Activated CD4-positive, alpha-beta T cell treated with anti-CD3 and anti-CD28 coated beads for 1 hour (primary cell): ENCODE measurements around the gene ELMO3.

ENCODE experiments used
- DNase-seq: peaks from one replicate; pipeline ENCODE4 v3.0.0-alpha.2; 2020

The ELMO3 gene

DNA sequence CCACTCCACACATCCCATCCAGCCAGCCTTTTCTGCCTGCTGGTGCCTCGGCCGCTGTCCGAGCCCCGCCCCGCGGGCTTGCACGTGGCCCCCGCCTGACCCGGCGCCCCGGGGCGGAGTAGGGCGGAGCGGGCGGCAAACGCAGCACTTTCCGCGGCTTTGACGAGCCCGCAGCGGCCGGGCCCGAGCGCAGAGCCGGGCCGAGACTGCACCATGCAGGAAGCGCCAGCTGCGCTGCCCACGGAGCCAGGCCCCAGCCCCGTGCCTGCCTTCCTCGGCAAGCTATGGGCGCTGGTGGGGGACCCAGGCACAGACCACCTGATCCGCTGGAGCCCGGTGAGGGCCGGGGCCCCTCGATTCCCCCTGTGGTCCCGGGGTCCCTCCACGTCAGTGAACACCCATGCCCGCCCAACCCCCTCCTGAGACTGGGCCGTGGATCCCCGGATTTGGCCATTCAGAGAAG lies 34.3 kb upstream of the ELMO3 start, which contains the start of gene HSF4:
Gene HSF4, plus strand, starts transcription at position 147 of the 463 bp plus-strand sequence. Its CDS starts 67 bp downstream, at position 214.
- no peak for DNase-seq

DNA sequence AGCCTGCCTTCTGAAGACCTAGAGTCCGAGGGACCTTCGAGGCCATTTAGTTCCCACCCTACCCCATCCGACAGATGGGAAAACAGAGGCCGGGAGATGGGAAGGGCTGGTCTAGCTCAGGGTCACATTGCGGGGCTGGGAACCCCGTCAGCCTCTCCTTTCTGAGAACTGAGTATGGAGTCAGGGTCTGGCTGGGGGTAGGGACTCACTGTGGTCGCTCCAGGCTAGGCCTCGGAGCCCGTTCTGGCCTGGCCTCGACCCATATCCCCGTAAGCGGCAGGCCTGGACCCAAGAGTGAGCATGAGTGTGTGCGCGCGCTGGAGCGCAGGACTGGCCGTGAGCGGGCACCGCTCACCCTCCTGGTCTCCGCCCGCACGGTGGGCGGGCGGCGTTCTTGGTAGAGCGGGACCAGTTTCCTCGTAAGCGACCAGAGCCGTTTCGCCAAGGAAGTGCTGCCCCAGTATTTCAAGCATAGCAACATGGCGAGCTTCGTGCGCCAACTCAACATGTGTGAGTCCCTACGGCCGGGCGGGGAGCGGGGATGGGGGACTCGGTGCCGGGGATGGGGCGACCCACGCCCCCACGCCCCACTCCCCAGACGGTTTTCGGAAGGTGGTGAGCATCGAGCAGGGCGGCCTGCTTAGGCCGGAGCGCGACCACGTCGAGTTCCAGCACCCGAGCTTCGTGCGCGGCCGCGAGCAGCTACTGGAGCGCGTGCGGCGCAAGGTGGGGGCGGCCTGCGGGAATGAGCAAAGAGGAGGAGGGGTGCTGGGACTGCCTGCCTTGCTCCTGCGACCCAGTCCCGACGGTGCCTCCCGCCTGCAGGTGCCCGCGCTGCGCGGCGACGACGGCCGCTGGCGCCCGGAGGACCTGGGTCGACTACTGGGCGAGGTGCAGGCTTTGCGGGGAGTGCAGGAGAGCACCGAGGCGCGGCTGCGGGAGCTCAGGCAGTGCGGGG lies 33.5 kb upstream of the ELMO3 start:
- DNase-seq = no peak

DNA sequence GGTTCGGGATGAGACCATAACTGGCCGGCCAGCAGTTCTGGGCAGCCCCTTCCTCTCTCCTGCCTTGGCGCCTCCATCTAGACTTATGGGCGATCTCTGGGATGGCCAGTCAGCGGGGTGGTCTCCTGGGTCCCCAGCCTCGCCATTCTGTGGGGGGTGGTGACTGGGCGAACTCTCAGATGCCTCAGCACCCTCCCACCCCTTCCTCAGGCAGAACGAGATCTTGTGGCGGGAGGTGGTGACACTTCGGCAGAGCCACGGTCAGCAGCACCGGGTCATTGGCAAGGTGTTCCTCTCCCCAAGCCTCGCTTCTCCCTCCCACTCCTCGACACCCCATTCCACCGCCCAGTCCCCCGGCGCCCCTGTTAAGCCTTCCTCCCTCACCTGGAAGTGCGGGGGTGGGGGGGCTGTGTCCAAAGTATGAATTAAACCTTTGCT lies 32.8 kb upstream of the ELMO3 start:
- DNase-seq = no peak

- DNase-seq = no peak
Measured at GRCh38 chr16:67166598-67167168, 32.2 kb upstream of the ELMO3 start.

DNA sequence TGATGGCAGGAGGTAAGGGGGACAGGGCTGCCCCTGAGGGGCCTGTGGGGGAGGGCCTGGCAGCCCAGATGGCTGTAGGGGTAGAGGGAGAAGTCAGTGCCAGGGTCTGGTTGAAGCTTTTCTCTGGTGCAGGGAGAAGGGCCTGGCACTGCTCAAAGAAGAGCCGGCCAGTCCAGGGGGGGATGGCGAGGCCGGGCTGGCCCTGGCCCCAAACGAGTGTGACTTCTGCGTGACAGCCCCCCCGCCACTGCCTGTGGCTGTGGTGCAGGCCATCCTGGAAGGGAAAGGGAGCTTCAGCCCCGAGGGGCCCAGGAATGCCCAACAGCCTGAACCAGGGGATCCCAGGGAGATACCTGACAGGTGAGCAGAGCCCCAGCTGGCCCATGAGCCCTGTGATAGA lies 31.3 kb upstream of the ELMO3 start:
- DNase-seq = no peak

DNA sequence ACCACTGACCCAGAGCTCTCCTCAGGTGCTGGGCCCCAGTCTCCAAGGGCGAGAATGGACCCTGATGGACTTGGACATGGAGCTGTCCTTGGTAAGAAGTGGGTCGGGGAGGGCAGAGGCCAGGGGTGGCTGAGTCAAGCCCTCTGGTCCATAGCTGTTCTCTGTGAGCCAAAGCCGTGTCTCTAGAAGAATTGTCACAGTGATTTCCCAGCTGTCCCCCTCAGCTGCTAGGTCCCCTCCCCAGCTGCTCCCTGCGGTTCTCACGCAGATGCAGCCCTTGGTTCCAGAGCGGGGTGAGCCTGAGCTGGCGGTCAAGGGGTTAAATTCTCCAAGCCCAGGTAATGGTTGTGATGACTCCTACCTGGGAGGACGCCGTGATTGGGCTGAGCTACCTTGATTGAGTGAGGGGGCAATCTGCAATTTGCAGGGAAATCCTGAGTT lies 29.9 kb upstream of the ELMO3 start:
- no peak for DNase-seq

GRCh38 chr16:67169642-67170167 lies 29.2 kb upstream of the ELMO3 start:
- DNase-seq = no peak

GRCh38 chr16:67170168-67170948 lies 28.6 kb upstream of the ELMO3 start, which contains the start of gene NOL3:
Gene NOL3, plus strand, starts transcription at chr16:67170538.
- no peak for DNase-seq

- no peak for DNase-seq
Measured at GRCh38 chr16:67170949-67171649, 27.8 kb upstream of the ELMO3 start.

DNA sequence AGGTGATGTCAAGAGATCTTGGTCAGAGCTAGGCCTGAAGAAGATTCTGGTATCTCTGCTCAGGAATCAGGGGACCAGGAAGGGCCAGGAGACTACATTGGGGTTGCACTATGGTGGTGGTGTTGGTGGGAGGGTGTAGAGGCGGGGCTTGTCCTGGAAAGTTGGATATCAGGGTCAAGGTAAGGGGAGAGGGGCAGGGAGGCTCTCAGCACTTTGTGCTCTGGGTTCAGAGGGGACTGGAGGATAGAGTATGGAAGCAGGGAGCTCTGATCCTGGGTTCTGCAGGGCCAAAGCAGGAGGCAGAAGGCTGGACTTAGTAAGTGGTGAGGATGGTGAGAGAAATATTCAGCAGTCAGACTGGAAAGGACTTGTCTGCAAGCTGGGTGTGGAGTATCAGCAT lies 25.6 kb upstream of the ELMO3 start:
- DNase-seq = no peak

GRCh38 chr16:67173808-67174705 lies 24.9 kb upstream of the ELMO3 start:
- peak; percentile 49 for DNase-seq

GRCh38 chr16:67174706-67175231 lies 24.2 kb upstream of the ELMO3 start:
- DNase-seq = no peak

DNA sequence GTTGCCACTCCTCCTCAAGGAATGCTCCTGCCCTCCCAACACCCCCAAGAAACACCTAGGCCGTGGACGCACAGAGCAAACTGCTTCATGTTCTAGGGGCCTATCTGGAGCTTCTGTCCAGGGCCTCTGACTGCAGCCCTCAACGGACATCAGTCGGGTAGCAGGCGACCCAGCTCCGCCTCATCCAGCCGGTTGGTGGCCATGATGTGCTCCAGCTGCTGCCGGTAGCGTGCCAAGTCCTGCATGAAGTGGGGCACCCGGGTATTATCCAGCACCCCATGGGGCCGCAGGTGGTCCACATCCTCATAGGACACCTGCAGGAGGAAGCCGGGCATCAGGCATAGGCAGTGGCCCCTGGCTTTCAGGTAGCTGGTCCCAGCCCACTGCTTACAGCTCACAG lies 22.3 kb upstream of the ELMO3 start:
- no peak for DNase-seq

DNA sequence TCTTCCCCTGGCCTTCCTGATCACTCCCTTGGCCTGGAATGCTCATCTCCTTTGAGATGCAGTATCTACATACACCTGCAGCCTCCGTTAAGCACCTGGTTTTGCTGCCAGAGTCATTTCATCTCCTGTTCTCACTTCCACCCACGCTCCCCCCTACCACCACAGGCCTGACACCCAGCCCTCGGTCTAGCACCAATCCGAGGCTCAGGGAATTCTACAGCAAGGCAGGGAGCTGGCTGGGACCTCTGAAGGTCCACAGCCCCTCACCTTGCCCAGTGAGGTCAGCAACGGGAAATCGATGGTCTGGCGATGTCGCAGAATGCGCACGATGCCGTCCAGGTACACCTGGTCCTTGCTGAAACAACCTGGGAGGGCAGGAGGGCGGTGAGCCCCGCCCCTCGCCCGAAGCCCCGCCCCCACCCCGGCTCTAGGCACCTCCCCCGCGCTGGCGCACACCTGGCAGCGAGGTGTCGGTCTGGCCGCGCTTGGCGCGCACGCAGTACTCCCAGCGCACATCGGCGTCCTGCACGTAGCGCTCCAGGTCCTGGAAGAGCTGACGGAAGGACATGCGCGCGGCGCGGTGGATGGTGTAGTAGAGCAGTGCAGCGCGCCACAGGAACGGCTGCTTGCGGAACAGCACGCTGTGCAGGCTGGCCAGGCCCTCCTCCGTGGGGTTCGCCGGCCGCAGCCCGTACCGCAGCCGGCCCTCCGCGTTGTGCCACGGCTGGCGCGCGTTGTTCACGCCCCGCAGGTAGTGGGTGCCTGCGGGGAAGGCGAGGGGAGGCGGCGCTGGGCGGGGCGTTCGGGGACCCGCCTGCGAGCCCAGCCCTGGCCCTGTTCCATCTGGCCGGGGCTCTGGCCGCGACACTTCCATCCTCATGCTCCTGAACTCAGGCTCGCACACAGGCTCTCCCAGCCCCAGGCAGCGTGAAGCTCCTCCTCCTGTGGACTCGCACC lies 20.9 kb upstream of the ELMO3 start:
- DNase-seq = no peak

- DNase-seq = no peak
Measured at GRCh38 chr16:67179421-67180080, 19.4 kb upstream of the ELMO3 start.

GRCh38 chr16:67180166-67180565 lies 18.8 kb upstream of the ELMO3 start:
- no peak for DNase-seq

GRCh38 chr16:67181346-67181745 lies 17.6 kb upstream of the ELMO3 start:
- no peak for DNase-seq

DNA sequence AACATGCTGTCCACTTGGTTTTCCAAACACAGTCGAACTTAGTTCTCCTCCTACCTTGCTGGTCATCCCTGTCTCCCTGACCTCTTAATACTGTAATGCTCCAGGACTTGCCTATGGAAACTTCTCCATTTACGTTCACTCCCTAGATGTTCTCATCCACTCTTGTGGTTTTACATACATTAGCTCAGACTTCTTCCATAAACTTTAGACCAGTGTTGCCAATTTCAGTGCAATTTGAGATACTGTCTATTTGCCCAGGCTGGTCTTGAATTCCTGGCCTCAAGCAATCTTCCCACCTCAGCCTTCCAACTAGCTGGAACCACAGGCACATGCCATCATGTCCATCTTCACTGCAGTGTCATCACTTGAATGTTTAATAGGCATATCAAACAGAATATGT lies 16.6 kb upstream of the ELMO3 start:
- DNase-seq = no peak

DNA sequence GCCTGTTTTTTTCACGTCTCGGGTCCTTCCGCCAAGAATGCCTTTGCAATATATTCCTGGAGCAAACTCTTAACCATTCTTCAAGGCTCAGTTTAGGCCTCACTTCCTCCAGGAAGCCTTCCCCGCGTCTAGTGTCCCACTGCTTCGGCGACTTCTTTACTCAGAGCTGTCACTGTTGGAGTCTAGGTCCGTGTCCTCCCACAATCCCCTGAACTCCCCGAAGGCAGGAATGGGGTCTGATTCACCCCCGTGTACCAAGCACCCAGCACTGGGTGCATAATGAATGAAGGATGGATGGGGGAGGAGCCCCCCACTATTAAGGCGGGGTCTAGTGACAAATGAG lies 15.7 kb upstream of the ELMO3 start:
- DNase-seq = no peak
